ENCODE data around the gene FAM118A. TPM values are rescaled to one million over a fixed set of nuclear protein-coding genes. Genes with fewer than 3 reads are reported as not detected.
A peak's percentile ranks its signal among the peaks of the same experiment; 100 is the strongest.

The FAM118A gene
- total RNA-seq, 1 experiment from 2014 or later: 21.3 TPM

DNA sequence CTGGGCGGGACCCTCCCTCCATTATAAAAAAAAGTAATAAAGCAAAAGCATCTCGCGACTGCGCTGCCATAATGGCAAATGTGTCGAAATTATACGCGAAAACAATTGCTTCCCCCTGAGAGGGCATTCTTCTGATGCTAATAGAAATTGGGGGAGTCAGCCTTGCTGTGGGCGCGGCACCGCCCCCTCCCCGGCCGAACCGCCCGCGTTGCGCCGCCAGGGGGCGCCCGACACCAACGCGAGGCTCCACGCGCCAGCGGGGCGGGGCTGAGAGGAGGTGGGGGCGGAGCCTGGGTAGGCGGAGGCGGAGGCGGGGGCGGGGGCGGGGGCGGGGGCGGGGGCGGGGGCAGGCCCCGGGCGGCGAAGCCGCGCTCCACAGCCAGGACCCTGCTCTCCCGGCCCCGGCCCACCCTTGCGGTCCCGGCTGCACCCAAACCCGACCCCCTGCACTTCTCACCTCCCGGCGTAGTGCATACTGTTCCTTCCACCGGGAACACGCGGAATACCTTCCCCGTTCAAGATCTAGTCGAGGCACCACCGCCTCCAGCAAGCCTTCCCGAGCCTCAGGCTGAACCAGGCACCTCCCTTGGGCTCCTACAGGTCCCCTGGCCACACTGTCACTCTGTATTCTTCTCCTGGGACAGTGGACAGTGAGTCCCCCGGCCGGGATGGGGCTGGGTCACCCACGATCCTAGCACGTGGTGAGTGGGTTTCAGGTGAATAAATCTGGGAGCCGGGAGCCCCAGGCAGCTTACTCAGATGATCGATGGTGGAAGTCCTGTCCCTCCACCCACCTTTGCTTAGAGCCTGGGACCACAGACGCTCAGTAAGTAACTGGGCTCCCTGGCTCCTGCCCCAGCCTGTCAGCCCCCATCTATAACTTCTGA lies 40.5 kb upstream of the FAM118A start:
- CTCF ChIA-PET: interaction anchor here (1.2 to 2.1 kb wide), 4 partner anchors 129 to 448 kb away, joined by 3 to 9 read pairs (median 4); no protein-coding TSS in a partner anchor
- POLR2A ChIA-PET: no interaction called here
- H3K4me3 Mint-ChIP-seq: peak overlapping the region; percentile 93
- H3K27me3 Mint-ChIP-seq (ENCODE audit: low read depth): peaks cover 18% of the 10 kb centered on the region
- TF ChIP-seq HMGXB4 (CRISPR knock-in tag; IDR thresholded peaks at IDR 0.05): peak; percentile 37; the same call in 1 of the 2 replicates
- no peak for TF ChIP-seq STAT6 (CRISPR knock-in tag; conservative IDR thresholded peaks at IDR 0.05; ENCODE audit: low read depth)
- TF ChIP-seq NR2C2 (CRISPR knock-in tag; IDR thresholded peaks at IDR 0.05): no peak
- TF ChIP-seq ZNF396 (CRISPR knock-in tag; IDR thresholded peaks at IDR 0.05; ENCODE audit: borderline replicate concordance): no peak
- TF ChIP-seq SP1 (CRISPR knock-in tag; conservative IDR thresholded peaks at IDR 0.05): peak; percentile 65
- no peak for TF ChIP-seq ATF2 (CRISPR knock-in tag; IDR thresholded peaks at IDR 0.05; ENCODE audit: borderline replicate concordance, low read depth)
- no peak for TF ChIP-seq ZNF281 (CRISPR knock-in tag; IDR thresholded peaks at IDR 0.05)
- no peak for TF ChIP-seq IRF1 (CRISPR knock-in tag; IDR thresholded peaks at IDR 0.05)
- TF ChIP-seq, protein P1, sequence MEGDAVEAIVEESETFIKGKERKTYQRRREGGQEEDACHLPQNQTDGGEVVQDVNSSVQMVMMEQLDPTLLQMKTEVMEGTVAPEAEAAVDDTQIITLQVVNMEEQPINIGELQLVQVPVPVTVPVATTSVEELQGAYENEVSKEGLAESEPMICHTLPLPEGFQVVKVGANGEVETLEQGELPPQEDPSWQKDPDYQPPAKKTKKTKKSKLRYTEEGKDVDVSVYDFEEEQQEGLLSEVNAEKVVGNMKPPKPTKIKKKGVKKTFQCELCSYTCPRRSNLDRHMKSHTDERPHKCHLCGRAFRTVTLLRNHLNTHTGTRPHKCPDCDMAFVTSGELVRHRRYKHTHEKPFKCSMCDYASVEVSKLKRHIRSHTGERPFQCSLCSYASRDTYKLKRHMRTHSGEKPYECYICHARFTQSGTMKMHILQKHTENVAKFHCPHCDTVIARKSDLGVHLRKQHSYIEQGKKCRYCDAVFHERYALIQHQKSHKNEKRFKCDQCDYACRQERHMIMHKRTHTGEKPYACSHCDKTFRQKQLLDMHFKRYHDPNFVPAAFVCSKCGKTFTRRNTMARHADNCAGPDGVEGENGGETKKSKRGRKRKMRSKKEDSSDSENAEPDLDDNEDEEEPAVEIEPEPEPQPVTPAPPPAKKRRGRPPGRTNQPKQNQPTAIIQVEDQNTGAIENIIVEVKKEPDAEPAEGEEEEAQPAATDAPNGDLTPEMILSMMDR (IDR thresholded peaks at IDR 0.05): peak; percentile 96
- TF ChIP-seq ARID4B (CRISPR knock-in tag; IDR thresholded peaks at IDR 0.05; ENCODE audit: borderline replicate concordance): no peak
- no peak for TF ChIP-seq ETV6 (CRISPR knock-in tag; IDR thresholded peaks at IDR 0.05)
- no peak for TF ChIP-seq SMAD4 (CRISPR knock-in tag; IDR thresholded peaks at IDR 0.05)
- no peak for TF ChIP-seq MAX (CRISPR knock-in tag; IDR thresholded peaks at IDR 0.05)
- peaks cover 18% of the 10 kb centered on the region for H3K4me1 Mint-ChIP-seq
- H3K36me3 Mint-ChIP-seq: no peaks in the 10 kb centered on the region
- H3K27ac Mint-ChIP-seq: peak overlapping the region; percentile 95
- ATAC-seq (peak; percentile 49), DNase-seq (ENCODE audit: low spot score) (peak; percentile 91)
- no peaks in the 10 kb centered on the region for H3K9me3 Mint-ChIP-seq

All from WTC11 (cell line).